H9 (cell line): ENCODE measurements around the gene ADARB2. TPM values are rescaled to one million over a fixed set of nuclear protein-coding genes. Genes with fewer than 3 reads are reported as not detected.

Experiments used
- DNase-seq: peaks from one replicate; pipeline ENCODE4 v3.0.0-alpha.2; 2017
- H2AFZ ChIP-seq: one replicate; pipeline ENCODE4 v1.6.1; 2013; ENCODE audit warnings: mild to moderate bottlenecking, low read length, control low read depth, moderate library complexity
- H2AK5ac ChIP-seq: 2 replicates; pipeline ENCODE4 v1.6.1; 2013; ENCODE audit warnings: low read length, control low read depth, mixed read lengths; ENCODE audit not compliant: insufficient read length
- H2BK120ac ChIP-seq: one replicate; pipeline ENCODE4 v1.6.1; 2013; ENCODE audit warnings: low read depth, mild to moderate bottlenecking, low read length, control low read depth, inconsistent platforms; ENCODE audit not compliant: poor library complexity, severe bottlenecking
- H2BK12ac ChIP-seq: 2 replicates; pipeline ENCODE4 v1.6.1; 2013; ENCODE audit warnings: low read length, control low read depth, mixed read lengths, low read depth; ENCODE audit not compliant: insufficient read length
- H2BK15ac ChIP-seq: 2 replicates; pipeline ENCODE4 v1.6.1; 2013; ENCODE audit warnings: low read depth, low read length, control low read depth
- H2BK20ac ChIP-seq: one replicate; pipeline ENCODE4 v1.6.1; 2013; ENCODE audit warnings: low read depth, mild to moderate bottlenecking, low read length, control low read depth, inconsistent platforms; ENCODE audit not compliant: poor library complexity, severe bottlenecking
- H2BK5ac ChIP-seq: 2 replicates; pipeline ENCODE4 v1.6.1; 2013; ENCODE audit warnings: low read length, control low read depth, mixed read lengths; ENCODE audit not compliant: insufficient read length
- H3K14ac ChIP-seq: 2 replicates; pipeline ENCODE4 v1.6.1; 2013; ENCODE audit warnings: low read length, control low read depth; ENCODE audit not compliant: insufficient read depth
- H3K18ac ChIP-seq: 2 replicates; pipeline ENCODE4 v1.6.1; 2013; ENCODE audit warnings: low read depth, mild to moderate bottlenecking, mixed read lengths, low read length, control low read depth; ENCODE audit not compliant: insufficient read length
- H3K23ac ChIP-seq: 2 replicates; pipeline ENCODE4 v1.6.1; 2013; ENCODE audit warnings: low read length, control low read depth, mixed read lengths, low read depth; ENCODE audit not compliant: insufficient read length
- H3K23me2 ChIP-seq: 2 replicates; pipeline ENCODE4 v1.6.1; 2013; ENCODE audit warnings: low read depth, mild to moderate bottlenecking, mixed read lengths, low read length, control low read depth; ENCODE audit not compliant: insufficient read length, poor library complexity, severe bottlenecking
- H3K27ac ChIP-seq: 2 replicates; pipeline ENCODE4 v1.5.1; 2013; ENCODE audit warnings: low read length, control low read depth, mixed read lengths, low read depth; ENCODE audit not compliant: insufficient read length
- H3K27me3 ChIP-seq: 2 replicates; pipeline ENCODE4 v1.6.1; 2013; ENCODE audit warnings: low read length, control low read depth, inconsistent platforms; ENCODE audit not compliant: insufficient read depth
- H3K4ac ChIP-seq: 2 replicates; pipeline ENCODE4 v1.6.1; 2013; ENCODE audit warnings: low read depth, mild to moderate bottlenecking, control low read depth, inconsistent platforms, low read length, moderate library complexity
- H3K4me1 ChIP-seq: 2 replicates; pipeline ENCODE4 v1.6.1; 2013; ENCODE audit warnings: low read length, control low read depth, inconsistent platforms; ENCODE audit not compliant: insufficient read depth
- H3K4me2 ChIP-seq: 2 replicates; pipeline ENCODE4 v1.6.1; 2013; ENCODE audit warnings: low read length, control low read depth, mixed read lengths; ENCODE audit not compliant: insufficient read length, insufficient read depth
- H3K56ac ChIP-seq: 2 replicates; pipeline ENCODE4 v1.6.1; 2013; ENCODE audit warnings: low read depth, mild to moderate bottlenecking, mixed read lengths, low read length, control low read depth; ENCODE audit not compliant: insufficient read length
- H3K79me1 ChIP-seq: 2 replicates; pipeline ENCODE4 v1.6.1; 2013; ENCODE audit warnings: low read depth, mild to moderate bottlenecking, moderate library complexity, low read length, control low read depth, inconsistent platforms; ENCODE audit not compliant: insufficient read depth, poor library complexity, severe bottlenecking
- H3K79me2 ChIP-seq: 2 replicates; pipeline ENCODE4 v1.6.1; 2013; ENCODE audit warnings: low read length, control low read depth, inconsistent platforms; ENCODE audit not compliant: insufficient read depth
- H3K9ac ChIP-seq: 2 replicates; pipeline ENCODE4 v1.6.1; 2013; ENCODE audit warnings: low read length, control low read depth, mixed read lengths; ENCODE audit not compliant: insufficient read length; ENCODE audit errors: extremely low read depth
- H3K9me3 ChIP-seq: one replicate; pipeline ENCODE4 v1.6.1; 2013; ENCODE audit warnings: low read depth, low read length, inconsistent platforms; ENCODE audit not compliant: control insufficient read depth
- H3T11ph ChIP-seq: one replicate; pipeline ENCODE4 v1.6.1; 2013; ENCODE audit warnings: mild to moderate bottlenecking, low read length, control low read depth, inconsistent platforms
- H4K20me1 ChIP-seq: one replicate; pipeline ENCODE4 v1.6.1; 2013; ENCODE audit not compliant: control insufficient read depth, insufficient read length, insufficient read depth
- H4K5ac ChIP-seq: 2 replicates; pipeline ENCODE4 v1.6.1; 2013; ENCODE audit warnings: low read depth, mild to moderate bottlenecking, mixed read lengths, low read length, control low read depth; ENCODE audit not compliant: insufficient read length
- H4K8ac ChIP-seq: replicated peaks from 2 replicates; pipeline ENCODE4 v1.6.1; 2013; ENCODE audit warnings: low read length, control low read depth, mixed read lengths, low read depth; ENCODE audit not compliant: insufficient read length
- H4K91ac ChIP-seq: 2 replicates; pipeline ENCODE4 v1.6.1; 2013; ENCODE audit warnings: low read depth, mild to moderate bottlenecking, moderate library complexity, mixed read lengths, low read length, control low read depth; ENCODE audit not compliant: insufficient read length
- H3K27ac Mint-ChIP-seq, 3 experiments: 2 replicates in 2 of 3; 3 replicates in 1 of 3; pipeline ENCODE4 v1.8.0; 2020 to 2021; ENCODE audit warnings: mixed read lengths in 3 of 3, mild to moderate bottlenecking in 1 of 3, moderate library complexity in 1 of 3
- H3K27me3 Mint-ChIP-seq: 2 replicates; pipeline ENCODE4 v1.8.0; 2021; ENCODE audit warnings: low read depth, mild to moderate bottlenecking, moderate library complexity, mixed read lengths
- H3K36me3 Mint-ChIP-seq, 3 experiments: 2 replicates in 2 of 3; 3 replicates in 1 of 3; pipeline ENCODE4 v1.8.0; 2020 to 2021; ENCODE audit warnings: low read depth in 3 of 3, mixed read lengths in 3 of 3; ENCODE audit not compliant: insufficient read depth in 1 of 3
- H3K4me1 Mint-ChIP-seq, 2 experiments: 2 replicates each; pipeline ENCODE4 v1.8.0; 2020; ENCODE audit warnings: mixed read lengths in 2 of 2
- H3K4me3 Mint-ChIP-seq, 2 experiments: 2 replicates in 1 of 2; 3 replicates in 1 of 2; pipeline ENCODE4 v1.8.0; 2020 to 2021; ENCODE audit warnings: mild to moderate bottlenecking in 2 of 2, mixed read lengths in 2 of 2, moderate library complexity in 1 of 2
- H3K9me3 Mint-ChIP-seq, 2 experiments: 2 replicates in 1 of 2; 3 replicates in 1 of 2; pipeline ENCODE4 v1.8.0; 2020; ENCODE audit warnings: mild to moderate bottlenecking in 2 of 2, mixed read lengths in 2 of 2, moderate library complexity in 1 of 2
- WGBS: extraction: QIAGEN DNeasy Blood & Tissue Kit; methylation state at CpG from one replicate; pipeline ENCODE4 v1.1.7; 2013; ENCODE audit warnings: missing lambda C conversion rate, low lambda C conversion rate, mixed read lengths; ENCODE audit not compliant: insufficient read length; ENCODE audit errors: extremely low coverage; 5-methylcytosine and 5-hydroxymethylcytosine counted together
- total RNA-seq: library from RNA; stranded (reverse); gene quantifications from 2 replicates; pipeline ENCODE4 v1.2.1, GENCODE V29; 2021
- TF ChIP-seq, protein P1 (sequence below): fragments of 200-600 bp; sonication (generic); conservative IDR thresholded peaks from 3 replicates; pipeline ENCODE4 v1.8.0; 2021; ENCODE audit warnings: antibody characterized with exemption, mild to moderate bottlenecking

The ADARB2 gene
- total RNA-seq, 1 experiment from 2014 or later = 0.87 TPM

- Mint-ChIP-seq H3K9me3 (no peaks in the 10 kb centered on the region), H3K27me3 (no peaks in the 10 kb centered on the region), H3K4me1 (no peaks in the 10 kb centered on the region), H3K4me3 (no peak overlapping the region), H3K36me3 (peaks cover 37 to 66% (median 58%) of the 10 kb centered on the region in 3 experiments; a peak in 6 of 7 replicates), H3K27ac (peak overlapping the region in 1 of 3 experiments; percentile 65; a peak in 1 of 7 replicates)
- DNase-seq = no peak
- H3K79me2 ChIP-seq = no peaks in the 10 kb centered on the region
- H4K20me1 ChIP-seq = no peaks in the 10 kb centered on the region
- H2BK5ac ChIP-seq = no peak overlapping the region
- no peaks in the 10 kb centered on the region for H3K23me2 ChIP-seq
- H3K18ac ChIP-seq = no peak overlapping the region
- H2BK120ac ChIP-seq = no peak overlapping the region
- H3K4me2 ChIP-seq = no peak overlapping the region
- no CpG with 5 or more reads among the region's 15 CpGs for WGBS
- no peak overlapping the region for H3K14ac ChIP-seq
- no peak overlapping the region for H4K91ac ChIP-seq
- no peak overlapping the region for H3K23ac ChIP-seq
- H2BK12ac ChIP-seq = no peak overlapping the region
- H3K9me3 ChIP-seq = no peaks in the 10 kb centered on the region
- no peak overlapping the region for H3T11ph ChIP-seq
- H2BK20ac ChIP-seq = no peak overlapping the region
- no peak overlapping the region for H2BK15ac ChIP-seq
- no peak overlapping the region for H3K27ac ChIP-seq
- no peak overlapping the region for H3K9ac ChIP-seq
- no peak overlapping the region for H2AFZ ChIP-seq
- H3K56ac ChIP-seq = no peak overlapping the region
- no peak overlapping the region for H4K5ac ChIP-seq
- no peak overlapping the region for H4K8ac ChIP-seq
- H3K79me1 ChIP-seq = no peaks in the 10 kb centered on the region
- H3K4ac ChIP-seq = no peak overlapping the region
- H3K27me3 ChIP-seq = no peaks in the 10 kb centered on the region
- no peaks in the 10 kb centered on the region for H3K4me1 ChIP-seq
- TF ChIP-seq, protein P1, sequence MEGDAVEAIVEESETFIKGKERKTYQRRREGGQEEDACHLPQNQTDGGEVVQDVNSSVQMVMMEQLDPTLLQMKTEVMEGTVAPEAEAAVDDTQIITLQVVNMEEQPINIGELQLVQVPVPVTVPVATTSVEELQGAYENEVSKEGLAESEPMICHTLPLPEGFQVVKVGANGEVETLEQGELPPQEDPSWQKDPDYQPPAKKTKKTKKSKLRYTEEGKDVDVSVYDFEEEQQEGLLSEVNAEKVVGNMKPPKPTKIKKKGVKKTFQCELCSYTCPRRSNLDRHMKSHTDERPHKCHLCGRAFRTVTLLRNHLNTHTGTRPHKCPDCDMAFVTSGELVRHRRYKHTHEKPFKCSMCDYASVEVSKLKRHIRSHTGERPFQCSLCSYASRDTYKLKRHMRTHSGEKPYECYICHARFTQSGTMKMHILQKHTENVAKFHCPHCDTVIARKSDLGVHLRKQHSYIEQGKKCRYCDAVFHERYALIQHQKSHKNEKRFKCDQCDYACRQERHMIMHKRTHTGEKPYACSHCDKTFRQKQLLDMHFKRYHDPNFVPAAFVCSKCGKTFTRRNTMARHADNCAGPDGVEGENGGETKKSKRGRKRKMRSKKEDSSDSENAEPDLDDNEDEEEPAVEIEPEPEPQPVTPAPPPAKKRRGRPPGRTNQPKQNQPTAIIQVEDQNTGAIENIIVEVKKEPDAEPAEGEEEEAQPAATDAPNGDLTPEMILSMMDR = no peak
- H2AK5ac ChIP-seq = no peak overlapping the region
Measured at GRCh38 chr10:1127629-1128028, 609.7 kb downstream of the ADARB2 start.
